Limb (tissue), 2 donors: ENCODE measurements around the gene GHITM.
"Not testable (repeated sequence)": the region's sequence is repeated elsewhere in the genome, so short reads cannot be mapped to it uniquely, and the experiment has no call there.

Source experiments
- DNase-seq, 2 donors: peaks; one replicate each; pipeline ENCODE4 v3.0.0-alpha.2; 2016; ENCODE audit errors: extremely low spot score in 2 of 2

The GHITM gene

GRCh38 chr10:84176351-84176750 is 37.0 kb downstream of the GHITM start:
- DNase-seq = no peak

GRCh38 chr10:84176836-84177474 is 37.6 kb downstream of the GHITM start:
- DNase-seq = no peak

GRCh38 chr10:84177541-84178141 is 38.3 kb downstream of the GHITM start:
- no peak for DNase-seq

- no peak for DNase-seq
These were observed 38.9 kb downstream of the GHITM start for GRCh38 chr10:84178160-84178609.

GRCh38 chr10:84179059-84179710 is 39.9 kb downstream of the GHITM start:
- no peak for DNase-seq

- not testable (repeated sequence) for DNase-seq
These were observed 41.1 kb downstream of the GHITM start for GRCh38 chr10:84180386-84180785.

- no peak for DNase-seq
These were observed 42.3 kb downstream of the GHITM start for GRCh38 chr10:84181631-84182030.

GRCh38 chr10:84184517-84184916 is 45.2 kb downstream of the GHITM start:
- no peak for DNase-seq

GRCh38 chr10:84185526-84186175 is 46.3 kb downstream of the GHITM start:
- DNase-seq = no peak

- no peak for DNase-seq
These were observed 49.5 kb downstream of the GHITM start for GRCh38 chr10:84188815-84189214.

- DNase-seq = no peak
These were observed 51.3 kb downstream of the GHITM start for GRCh38 chr10:84190621-84191020.

GRCh38 chr10:84191106-84191505 is 51.8 kb downstream of the GHITM start:
- DNase-seq = no peak

- DNase-seq = no peak
These were observed 54.0 kb downstream of the GHITM start for GRCh38 chr10:84193327-84193726.

- DNase-seq = no peak
These were observed 54.6 kb downstream of the GHITM start for GRCh38 chr10:84193846-84194423.

GRCh38 chr10:84194424-84195043 is 55.2 kb downstream of the GHITM start, which contains the start of gene CDHR1:
CDHR1 (plus strand) TSS chr10:84194537; CDS start chr10:84194761, 224 bp downstream.
- DNase-seq = peak; percentile 21 to 53

GRCh38 chr10:84195044-84195830 is 55.9 kb downstream of the GHITM start:
- DNase-seq = no peak

GRCh38 chr10:84196083-84196482 is 56.8 kb downstream of the GHITM start:
- DNase-seq = no peak

GRCh38 chr10:84196941-84197340 is 57.6 kb downstream of the GHITM start:
- DNase-seq = no peak

GRCh38 chr10:84197643-84198042 is 58.3 kb downstream of the GHITM start:
- DNase-seq = no peak

GRCh38 chr10:84198206-84198915 is 59.1 kb downstream of the GHITM start:
- DNase-seq = no peak
